DMS53 treated with DMSO at 0.1 percent for 48 hours (cell line): Measurements from ENCODE around the gene PACSIN1.
"Not testable (repeated sequence)": the region's sequence is repeated elsewhere in the genome, so short reads cannot be mapped to it uniquely, and the experiment has no call there.

Source experiments
- DNase-seq: peaks from one replicate; lab custom pipeline; 2025; ENCODE audit not compliant: unreplicated experiment; lab: John Stamatoyannopoulos, UW

Gene PACSIN1

GRCh38 chr6:34484899-34485298, 19.0 kb downstream of the PACSIN1 start:
- peak; percentile 70 for DNase-seq

DNA sequence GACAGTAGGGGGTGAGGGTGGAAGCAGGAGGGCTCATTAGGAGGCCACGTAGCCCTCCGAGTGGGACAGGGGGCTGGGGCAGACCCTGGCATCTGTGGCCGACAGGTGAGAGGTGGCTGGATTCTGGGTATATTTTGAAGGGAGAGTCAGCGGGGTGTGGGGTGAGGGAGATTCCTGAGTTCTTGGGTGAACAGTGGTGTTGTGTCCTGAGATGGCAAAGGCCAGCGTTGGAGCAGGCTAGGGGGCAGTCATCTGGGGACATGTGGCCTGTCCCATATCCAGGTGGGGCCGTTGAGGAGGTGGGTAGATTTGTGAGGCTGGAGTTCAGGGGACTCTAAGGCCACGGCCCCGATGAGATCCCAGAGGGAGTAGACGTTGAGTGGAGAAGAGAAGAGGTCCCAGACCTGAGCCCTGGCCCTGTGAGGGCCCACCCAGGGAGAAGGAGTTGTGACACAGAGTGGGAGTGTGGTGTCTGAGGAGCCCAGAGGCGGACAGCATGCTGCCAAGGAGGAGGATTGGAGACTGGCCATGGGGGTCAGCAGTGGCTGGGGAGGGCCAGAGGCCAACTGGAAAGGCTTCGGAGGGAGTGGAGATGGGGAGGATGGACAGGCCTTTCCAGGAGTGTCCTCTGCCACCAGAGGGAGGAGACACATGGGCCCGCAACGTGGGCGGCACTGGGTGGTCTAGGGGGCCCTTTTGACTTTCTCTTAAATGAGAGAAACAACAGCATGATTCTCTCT, 19.6 kb downstream of the PACSIN1 start:
- DNase-seq, result no peak

- no peak for DNase-seq
These were observed 20.3 kb downstream of the PACSIN1 start for GRCh38 chr6:34486106-34486740.

DNA sequence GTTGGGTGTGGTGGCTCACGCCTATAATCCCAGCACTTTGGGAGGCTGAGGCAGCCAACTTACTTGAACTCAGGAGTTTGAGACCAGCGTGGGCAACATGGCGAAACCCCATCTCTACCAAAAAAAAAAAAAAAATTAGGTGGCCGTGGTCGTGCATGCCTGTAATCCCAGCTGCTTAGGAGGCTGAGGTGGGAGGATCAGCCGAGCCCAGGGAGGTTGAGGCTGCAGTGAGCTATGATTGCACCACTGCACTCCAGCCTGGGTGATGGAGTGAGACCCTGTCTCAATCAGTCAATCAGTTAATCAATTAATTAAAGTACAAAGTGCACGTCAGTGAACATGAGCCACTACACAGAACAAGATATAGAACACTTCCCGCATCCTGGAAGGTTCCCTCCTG, 21.0 kb downstream of the PACSIN1 start:
- DNase-seq, result not testable (repeated sequence)

DNA sequence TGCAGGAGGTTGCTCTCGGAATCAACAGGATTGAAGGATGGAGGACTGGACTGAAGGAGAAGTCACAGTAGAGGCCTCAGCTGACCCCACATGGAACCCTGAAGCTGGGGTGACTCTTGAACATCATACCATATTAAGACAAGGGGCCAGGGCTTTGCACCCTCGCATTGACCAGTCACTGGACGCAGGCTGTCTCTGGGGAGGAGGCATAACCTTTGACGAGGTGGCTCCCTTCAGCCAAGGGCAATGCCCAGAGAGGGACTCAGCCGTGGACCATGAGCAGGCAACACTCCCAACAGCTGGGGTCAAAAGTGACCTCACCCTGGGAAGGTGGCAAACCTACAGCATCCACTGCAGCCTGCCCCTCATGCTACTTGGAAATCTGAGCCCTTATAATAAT, 21.7 kb downstream of the PACSIN1 start:
- DNase-seq, result no peak

GRCh38 chr6:34489207-34489805, 23.4 kb downstream of the PACSIN1 start:
- no peak for DNase-seq

DNA sequence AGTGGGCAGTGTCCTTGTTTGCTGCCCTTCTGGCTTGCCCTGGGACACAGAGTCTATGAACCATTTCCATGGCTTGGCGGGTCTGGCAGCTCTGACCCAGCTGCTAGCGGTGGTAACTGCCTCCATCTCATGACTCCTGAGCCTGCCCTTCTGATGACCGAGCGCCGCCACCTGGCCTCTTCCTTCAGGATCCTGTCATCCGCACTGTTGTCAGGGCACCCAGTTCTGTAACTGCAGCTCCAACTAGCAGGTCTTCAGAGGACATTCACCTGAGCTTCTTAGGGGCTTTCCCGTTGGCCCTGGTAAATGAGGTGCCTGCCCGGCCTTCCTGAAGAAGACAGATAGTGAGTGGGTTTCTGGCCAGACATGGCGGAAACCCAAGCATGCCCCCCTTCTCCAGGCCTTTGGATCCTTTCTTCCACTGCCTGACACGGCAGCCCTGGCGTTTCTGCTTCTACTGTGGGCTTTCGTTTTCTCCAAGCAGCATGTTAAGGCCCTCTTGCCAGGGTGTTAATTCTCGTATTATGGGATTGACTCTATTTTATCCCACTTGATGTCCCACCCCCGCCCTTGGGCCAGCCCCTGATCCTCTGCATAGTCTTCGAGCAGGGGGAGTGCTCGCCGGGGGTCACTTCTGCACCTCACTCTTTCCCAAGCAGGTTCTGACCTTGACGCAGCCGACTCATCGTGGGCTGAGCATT, 24.7 kb downstream of the PACSIN1 start:
- peak; percentile 79 for DNase-seq

GRCh38 chr6:34491091-34491430, 25.2 kb downstream of the PACSIN1 start:
- peak; percentile 43 for DNase-seq

GRCh38 chr6:34493344-34493743, 27.5 kb downstream of the PACSIN1 start:
- DNase-seq, result no peak

DNA sequence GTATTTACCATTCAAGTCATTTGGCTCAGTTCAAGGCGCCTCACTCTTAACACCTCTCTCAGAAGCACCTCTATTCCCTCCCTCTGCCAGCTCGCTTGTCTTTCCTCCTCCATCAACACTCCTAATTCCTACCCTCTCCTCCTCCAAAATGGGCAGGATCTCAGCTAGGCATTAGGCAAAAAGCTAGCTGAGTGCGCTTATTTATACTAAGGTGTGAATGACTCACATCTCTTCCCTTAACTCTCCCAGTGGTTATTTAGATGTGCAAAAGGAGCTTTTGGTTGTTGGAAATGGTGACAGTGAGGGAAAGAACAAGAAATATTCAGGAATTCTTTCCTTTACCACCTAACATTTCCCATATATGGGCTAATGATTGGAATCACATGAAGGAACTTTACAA, 29.1 kb downstream of the PACSIN1 start:
- no peak for DNase-seq

GRCh38 chr6:34496103-34496685, 30.3 kb downstream of the PACSIN1 start:
- DNase-seq, result no peak

DNA sequence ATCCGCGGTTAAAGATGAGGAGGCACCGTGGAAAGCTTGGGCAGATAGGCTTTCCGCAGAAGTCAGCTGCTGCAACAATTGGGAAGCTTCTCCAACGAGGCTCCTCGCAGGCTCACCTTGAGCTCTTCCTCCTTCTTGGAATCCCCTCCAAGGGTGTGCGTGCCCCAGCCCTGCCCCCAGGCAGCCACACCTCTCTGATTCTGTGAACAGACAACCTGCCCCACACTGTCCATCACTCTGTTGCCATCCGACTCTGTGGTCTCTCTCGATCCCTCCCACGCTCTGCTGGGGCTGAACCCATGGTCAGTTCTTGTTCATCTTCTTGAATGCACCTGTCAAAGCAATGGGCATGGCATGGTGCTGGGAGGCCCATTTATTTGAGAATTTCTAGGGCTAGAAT, 31.5 kb downstream of the PACSIN1 start:
- no peak for DNase-seq

- no peak for DNase-seq
These were observed 40.8 kb downstream of the PACSIN1 start for GRCh38 chr6:34506718-34507117.

GRCh38 chr6:34508425-34508824, 42.5 kb downstream of the PACSIN1 start:
- no peak for DNase-seq

- no peak for DNase-seq
These were observed 43.9 kb downstream of the PACSIN1 start for GRCh38 chr6:34509782-34510181.

GRCh38 chr6:34510299-34510698, 44.4 kb downstream of the PACSIN1 start:
- no peak for DNase-seq

DNA sequence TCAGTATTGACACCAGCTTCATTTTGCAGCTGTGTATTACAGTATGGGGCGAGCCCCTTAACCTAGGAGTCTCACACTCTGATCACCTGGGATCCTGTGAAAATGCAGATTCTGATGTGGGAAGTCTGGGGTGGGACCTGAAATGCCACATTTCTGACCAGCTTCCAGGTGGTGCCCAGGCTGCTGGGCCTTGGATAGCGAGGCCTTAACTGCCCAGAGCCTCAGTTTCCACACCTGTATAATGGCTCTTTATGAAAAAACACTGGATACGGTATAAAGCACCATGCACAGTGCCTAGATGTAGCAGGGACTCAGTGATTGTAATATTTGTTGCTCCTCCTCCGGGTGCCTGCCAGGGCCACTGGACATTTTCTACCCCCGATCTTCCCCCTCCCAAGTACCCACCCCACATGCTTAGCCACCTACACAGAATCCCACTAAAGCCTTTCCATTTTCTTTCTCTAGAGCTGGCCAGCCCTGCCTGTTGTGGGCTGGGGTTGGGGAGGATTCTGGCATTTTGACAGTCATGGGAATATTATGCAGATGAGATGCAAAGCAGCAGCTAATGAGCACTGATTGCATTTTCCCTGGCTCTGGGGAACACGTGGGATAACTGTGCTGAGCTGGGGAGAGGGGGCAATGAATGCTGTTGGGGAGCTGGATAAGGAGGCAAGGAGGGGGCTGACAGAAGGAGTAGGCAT, 45.5 kb downstream of the PACSIN1 start:
- no peak for DNase-seq

DNA sequence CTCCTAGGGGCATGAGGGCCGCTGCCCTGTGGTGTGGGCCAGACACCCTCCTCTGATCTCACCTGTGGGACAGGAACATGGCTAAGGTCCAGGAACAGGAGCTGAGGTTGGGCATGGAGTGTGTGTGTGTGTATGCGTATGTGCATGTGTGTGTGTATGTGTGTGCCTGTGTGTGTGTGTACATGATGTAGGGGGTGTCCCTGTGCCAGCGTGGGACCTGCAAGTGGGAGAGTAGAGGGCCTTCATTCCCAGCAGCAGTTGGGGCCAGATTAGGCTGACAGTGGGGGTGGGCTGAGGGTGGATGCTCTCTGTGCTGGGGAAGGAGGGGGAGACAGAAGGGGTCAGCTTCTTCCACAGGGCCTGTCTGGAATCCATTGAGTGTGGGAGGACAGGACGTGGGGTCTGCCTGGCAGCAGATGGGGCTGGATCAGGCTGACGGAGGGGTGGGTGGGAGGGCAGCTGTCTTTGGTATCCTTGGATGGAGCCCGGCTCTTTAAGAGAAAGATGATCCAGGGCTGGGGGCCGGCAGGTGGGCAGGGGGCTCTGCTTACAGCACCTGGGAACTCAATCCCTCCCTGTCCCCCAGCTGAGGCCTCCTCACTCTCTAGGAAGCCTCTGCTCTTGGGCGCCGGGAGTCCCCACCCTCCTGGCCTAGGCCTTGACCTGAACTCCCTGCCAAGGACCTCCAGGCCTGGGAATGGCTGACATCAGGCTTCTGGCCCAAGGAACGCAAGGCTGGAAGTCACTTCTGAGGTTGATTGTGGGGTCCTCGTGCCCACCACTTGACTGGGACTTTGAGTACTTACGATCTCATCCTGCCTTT, 46.2 kb downstream of the PACSIN1 start:
- no peak for DNase-seq

- DNase-seq, result no peak
These were observed 46.9 kb downstream of the PACSIN1 start for GRCh38 chr6:34512738-34513115.

- DNase-seq, result no peak
These were observed 47.8 kb downstream of the PACSIN1 start for GRCh38 chr6:34513646-34514045.
